ENCODE measurements around the gene MTA3.

Gene MTA3

GRCh38 chr2:42648796-42649195, 80.4 kb downstream of the MTA3 start:
- TF ChIP-seq GATA1 (IDR thresholded peaks at IDR 0.05; ENCODE audit: low read depth, low read length) (no peak), POLR2A (IDR thresholded peaks at IDR 0.05; ENCODE audit: low read length) (no peak)
- DNase-seq, result no peak

- no peak for DNase-seq
- no peak for TF ChIP-seq POLR2A (IDR thresholded peaks at IDR 0.05; ENCODE audit: low read length)
- no peak for TF ChIP-seq GATA1 (IDR thresholded peaks at IDR 0.05; ENCODE audit: low read depth, low read length)
Measured at GRCh38 chr2:42651057-42651456, 82.6 kb downstream of the MTA3 start.

GRCh38 chr2:42652086-42652485, 83.7 kb downstream of the MTA3 start:
- no peak for DNase-seq
- no peak for TF ChIP-seq GATA1 (IDR thresholded peaks at IDR 0.05; ENCODE audit: low read depth, low read length)
- no peak for TF ChIP-seq POLR2A (IDR thresholded peaks at IDR 0.05; ENCODE audit: low read length)

- TF ChIP-seq GATA1 (IDR thresholded peaks at IDR 0.05; ENCODE audit: low read depth, low read length) (no peak), POLR2A (IDR thresholded peaks at IDR 0.05; ENCODE audit: low read length) (no peak)
- DNase-seq, result no peak
Measured at GRCh38 chr2:42653039-42653438, 84.6 kb downstream of the MTA3 start.

- TF ChIP-seq GATA1 (IDR thresholded peaks at IDR 0.05; ENCODE audit: low read depth, low read length) (no peak), POLR2A (IDR thresholded peaks at IDR 0.05; ENCODE audit: low read length) (no peak)
Measured at GRCh38 chr2:42653908-42654445, 85.5 kb downstream of the MTA3 start.

GRCh38 chr2:42658306-42658705, 89.9 kb downstream of the MTA3 start:
- no peak for DNase-seq

More at GRCh38 chr2:42653908-42654445, 85.5 kb downstream of the MTA3 start:
- no peak for DNase-seq

GRCh38 chr2:42659609-42660008, 91.2 kb downstream of the MTA3 start:
- DNase-seq, result no peak
- no peak for TF ChIP-seq GATA1 (IDR thresholded peaks at IDR 0.05; ENCODE audit: low read depth, low read length)
- no peak for TF ChIP-seq POLR2A (IDR thresholded peaks at IDR 0.05; ENCODE audit: low read length)

More at GRCh38 chr2:42658306-42658705, 89.9 kb downstream of the MTA3 start:
- TF ChIP-seq POLR2A (IDR thresholded peaks at IDR 0.05; ENCODE audit: low read length) (no peak), GATA1 (IDR thresholded peaks at IDR 0.05; ENCODE audit: low read depth, low read length) (no peak)

GRCh38 chr2:42663106-42663780, 94.8 kb downstream of the MTA3 start:
- DNase-seq, result peak; percentile 65 to 73
- TF ChIP-seq POLR2A (IDR thresholded peaks at IDR 0.05; ENCODE audit: low read length) (no peak), GATA1 (IDR thresholded peaks at IDR 0.05; ENCODE audit: low read depth, low read length) (no peak)

- TF ChIP-seq POLR2A (IDR thresholded peaks at IDR 0.05; ENCODE audit: low read length), result no peak
- no peak for TF ChIP-seq GATA1 (IDR thresholded peaks at IDR 0.05; ENCODE audit: low read depth, low read length)
- DNase-seq, result peak in 1 of 2 experiments; percentile 22
Measured at GRCh38 chr2:42663828-42664227, 95.4 kb downstream of the MTA3 start.

- DNase-seq, result no peak
Measured at GRCh38 chr2:42673989-42674579, 105.7 kb downstream of the MTA3 start.

GRCh38 chr2:42675815-42676214, 107.4 kb downstream of the MTA3 start:
- TF ChIP-seq GATA1 (IDR thresholded peaks at IDR 0.05; ENCODE audit: low read depth, low read length), result no peak
- TF ChIP-seq POLR2A (IDR thresholded peaks at IDR 0.05; ENCODE audit: low read length), result no peak

More at GRCh38 chr2:42673989-42674579, 105.7 kb downstream of the MTA3 start:
- TF ChIP-seq POLR2A (IDR thresholded peaks at IDR 0.05; ENCODE audit: low read length), result no peak
- no peak for TF ChIP-seq GATA1 (IDR thresholded peaks at IDR 0.05; ENCODE audit: low read depth, low read length)

GRCh38 chr2:42685303-42685702, 116.9 kb downstream of the MTA3 start:
- TF ChIP-seq GATA1 (IDR thresholded peaks at IDR 0.05; ENCODE audit: low read depth, low read length) (no peak), POLR2A (IDR thresholded peaks at IDR 0.05; ENCODE audit: low read length) (no peak)

More at GRCh38 chr2:42675815-42676214, 107.4 kb downstream of the MTA3 start:
- no peak for DNase-seq

GRCh38 chr2:42693013-42693615, 124.7 kb downstream of the MTA3 start:
- TF ChIP-seq POLR2A (IDR thresholded peaks at IDR 0.05; ENCODE audit: low read length) (no peak), GATA1 (IDR thresholded peaks at IDR 0.05; ENCODE audit: low read depth, low read length) (no peak)
- DNase-seq, result no peak

More at GRCh38 chr2:42685303-42685702, 116.9 kb downstream of the MTA3 start:
- no peak for DNase-seq

All from erythroblast (primary cell).